K562 (cell line): ENCODE data around the gene GCDH. TPM values are rescaled to one million over a fixed set of nuclear protein-coding genes. Genes with fewer than 3 reads are reported as not detected.
A peak's percentile ranks its signal among the peaks of the same experiment; 100 is the strongest.

Experiments used
- ATF7 ChIP-seq: fragments of 450-650 bp; IDR thresholded peaks from 2 replicates; pipeline ENCODE4 v1.7.1; 2014; ENCODE audit warnings: mild to moderate bottlenecking, moderate library complexity
- CREB1 ChIP-seq, 2 experiments: sonication (generic) in 1 of 2; formaldehyde crosslinking in 1 of 2; IDR thresholded peaks; 2 replicates each; pipeline versions ENCODE4 v1.6.1 to v1.8.0; 2012 to 2022; ENCODE audit warnings: inconsistent platforms in 1 of 2, mild to moderate bottlenecking in 1 of 2, missing genetic modification reagents in 1 of 2, moderate library complexity in 1 of 2
- CREM ChIP-seq: IDR thresholded peaks from 2 replicates; pipeline ENCODE4 v1.6.1; 2014; ENCODE audit warnings: antibody characterized with exemption, low read depth
- DDX20 ChIP-seq: fragments of 450-650 bp; IDR thresholded peaks from 2 replicates; pipeline ENCODE4 v1.6.1; 2016; ENCODE audit warnings: missing genetic modification characterization, low read depth, mild to moderate bottlenecking, missing compliant biosample characterization, moderate library complexity
- GABPB1 ChIP-seq: sonication (generic); formaldehyde crosslinking; IDR thresholded peaks from 2 replicates; pipeline ENCODE4 v1.8.0; 2022; ENCODE audit warnings: mild to moderate bottlenecking, missing genetic modification reagents
- JUND ChIP-seq, 2 experiments: IDR thresholded peaks; 2 replicates in 1 of 2; 3 replicates in 1 of 2; pipeline ENCODE4 v1.6.1; 2011; ENCODE audit warnings: borderline replicate concordance in 2 of 2, low read depth in 2 of 2, low read length in 2 of 2, improper control_type of control experiment in 1 of 2, missing biosample characterization in 1 of 2, missing genetic modification characterization in 1 of 2, missing genetic modification reagents in 1 of 2
- MCM2 ChIP-seq: fragments of 450-650 bp; IDR thresholded peaks from 2 replicates; pipeline ENCODE4 v1.6.1; 2017; ENCODE audit warnings: low read depth, mild to moderate bottlenecking
- MEIS2 ChIP-seq: fragments of 450-650 bp; IDR thresholded peaks from 2 replicates; pipeline ENCODE4 v1.6.1; 2014; ENCODE audit warnings: mild to moderate bottlenecking; ENCODE audit not compliant: partially characterized antibody
- NFYB ChIP-seq: IDR thresholded peaks from 2 replicates; pipeline ENCODE4 v1.6.1; 2011; ENCODE audit warnings: mild to moderate bottlenecking, moderate library complexity; ENCODE audit not compliant: insufficient read length; ENCODE audit errors: extremely low read depth
- POLR3G ChIP-seq: IDR thresholded peaks from 2 replicates; pipeline ENCODE4 v1.6.1; 2011; ENCODE audit not compliant: insufficient read length, insufficient replicate concordance; ENCODE audit errors: extremely low read depth
- RBM22 ChIP-seq: fragments of 200-400 bp; formaldehyde crosslinking; IDR thresholded peaks from 2 replicates; pipeline ENCODE4 v1.6.1; 2018; ENCODE audit warnings: low read length, low read depth; ENCODE audit not compliant: poor library complexity, severe bottlenecking
- SFPQ ChIP-seq: fragments of 200-400 bp; formaldehyde crosslinking; IDR thresholded peaks from 2 replicates; pipeline ENCODE4 v1.6.1; 2017; ENCODE audit warnings: mild to moderate bottlenecking, low read depth, low read length, moderate library complexity
- SP1 ChIP-seq: sonication (generic); formaldehyde crosslinking; IDR thresholded peaks from 2 replicates; pipeline ENCODE4 v1.8.1; 2022; ENCODE audit warnings: mild to moderate bottlenecking, missing genetic modification reagents
- TRIM24 ChIP-seq, 2 experiments: fragments of 450-650 bp; IDR thresholded peaks; 2 replicates each; pipeline ENCODE4 v1.6.1; 2016
- U2AF2 ChIP-seq: fragments of 200-400 bp; formaldehyde crosslinking; optimal IDR thresholded peaks from 2 replicates; pipeline ENCODE3; 2017; ENCODE audit warnings: low read depth, mild to moderate bottlenecking, low read length
- VEZF1 ChIP-seq: fragments of 200-800 bp; sonication (Bioruptor generic); IDR thresholded peaks from 2 replicates; pipeline ENCODE4 v1.6.1; 2017; ENCODE audit warnings: missing genetic modification characterization, missing compliant biosample characterization
- ZKSCAN1 ChIP-seq: fragments of 150-350 bp; IDR thresholded peaks from 2 replicates; pipeline ENCODE4 v1.6.1; 2016; ENCODE audit warnings: low read depth, low read length
- ZNF24 ChIP-seq: fragments of 450-650 bp; IDR thresholded peaks from 2 replicates; pipeline ENCODE4 v1.6.1; 2016
- polyA plus RNA-seq, 8 experiments: library from polyadenylated mRNA; depleted of rRNA in 4 of 8; stranded (reverse) in 5 of 8; unstranded in 3 of 8; fragments of >200 nt; fragmentation: Nextera tagmentation in 2 of 8; fragmentation: Illumina TruSeq in 1 of 8; extraction: Ambion mirVana in 2 of 8; extraction: Trizol in 1 of 8; gene quantifications; 2 replicates each; pipeline versions ENCODE4 v1.2.1 to v1.2.3, GENCODE V29; 2011 to 2014; ENCODE audit warnings: inconsistent platforms in 1 of 8, missing spikeins in 1 of 8
- total RNA-seq, 7 experiments: library from RNA; depleted of rRNA in 6 of 7; stranded (reverse); fragments of >200 nt in 6 of 7; fragmentation: Illumina TruSeq in 2 of 7; extraction: Trizol in 2 of 7; gene quantifications; 2 replicates each; pipeline versions ENCODE4 v1.2.1 to v1.2.3, GENCODE V29; 2011 to 2021; ENCODE audit warnings: low replicate concordance in 1 of 7
- TF ChIP-seq, protein P1 (sequence below): fragments of 450-650 bp; IDR thresholded peaks from 2 replicates; pipeline ENCODE4 v1.6.1; 2018; ENCODE audit not compliant: partially characterized antibody

The GCDH gene
- total and polyA plus RNA-seq, 9 of the 15 experiments (the other 6 are each of a cell fraction or from before 2014, with no cell fraction given) = 2.9 to 50.8 (median 19.1) TPM

GRCh38 chr19:12847159-12848139 is 43.5 kb upstream of the GCDH start (continued):
- peak; percentile 78 for TF ChIP-seq JUND (IDR thresholded peaks at IDR 0.05; ENCODE audit: borderline replicate concordance, low read depth, low read length)
- TF ChIP-seq JUND (tag; IDR thresholded peaks at IDR 0.05; ENCODE audit: borderline replicate concordance, low read depth, low read length) = no peak
- peak; percentile 52 for TF ChIP-seq RBM22
- TF ChIP-seq ZKSCAN1 = peak; percentile 17; the same call in 1 of the 2 replicates
- TF ChIP-seq VEZF1 (CRISPR knock-in tag) = peak; percentile 87
- no peak for TF ChIP-seq SFPQ
- peak; percentile 93 for TF ChIP-seq ZNF24
- TF ChIP-seq POLR3G = no peak
- TF ChIP-seq, protein P1, sequence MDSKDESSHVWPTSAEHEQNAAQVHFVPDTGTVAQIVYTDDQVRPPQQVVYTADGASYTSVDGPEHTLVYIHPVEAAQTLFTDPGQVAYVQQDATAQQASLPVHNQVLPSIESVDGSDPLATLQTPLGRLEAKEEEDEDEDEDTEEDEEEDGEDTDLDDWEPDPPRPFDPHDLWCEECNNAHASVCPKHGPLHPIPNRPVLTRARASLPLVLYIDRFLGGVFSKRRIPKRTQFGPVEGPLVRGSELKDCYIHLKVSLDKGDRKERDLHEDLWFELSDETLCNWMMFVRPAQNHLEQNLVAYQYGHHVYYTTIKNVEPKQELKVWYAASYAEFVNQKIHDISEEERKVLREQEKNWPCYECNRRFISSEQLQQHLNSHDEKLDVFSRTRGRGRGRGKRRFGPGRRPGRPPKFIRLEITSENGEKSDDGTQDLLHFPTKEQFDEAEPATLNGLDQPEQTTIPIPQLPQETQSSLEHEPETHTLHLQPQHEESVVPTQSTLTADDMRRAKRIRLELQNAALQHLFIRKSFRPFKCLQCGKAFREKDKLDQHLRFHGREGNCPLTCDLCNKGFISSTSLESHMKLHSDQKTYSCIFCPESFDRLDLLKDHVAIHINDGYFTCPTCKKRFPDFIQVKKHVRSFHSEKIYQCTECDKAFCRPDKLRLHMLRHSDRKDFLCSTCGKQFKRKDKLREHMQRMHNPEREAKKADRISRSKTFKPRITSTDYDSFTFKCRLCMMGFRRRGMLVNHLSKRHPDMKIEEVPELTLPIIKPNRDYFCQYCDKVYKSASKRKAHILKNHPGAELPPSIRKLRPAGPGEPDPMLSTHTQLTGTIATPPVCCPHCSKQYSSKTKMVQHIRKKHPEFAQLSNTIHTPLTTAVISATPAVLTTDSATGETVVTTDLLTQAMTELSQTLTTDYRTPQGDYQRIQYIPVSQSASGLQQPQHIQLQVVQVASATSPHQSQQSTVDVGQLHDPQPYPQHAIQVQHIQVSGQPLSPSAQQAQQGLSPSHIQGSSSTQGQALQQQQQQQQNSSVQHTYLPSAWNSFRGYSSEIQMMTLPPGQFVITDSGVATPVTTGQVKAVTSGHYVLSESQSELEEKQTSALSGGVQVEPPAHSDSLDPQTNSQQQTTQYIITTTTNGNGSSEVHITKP = peak; percentile 21
- peak in 1 of 2 experiments; percentile 20; a peak in 1 of 4 replicates for TF ChIP-seq TRIM24 (IDR thresholded peaks at IDR 0.05)
- TF ChIP-seq DDX20 (tag) = no peak
- peak; percentile 49 for TF ChIP-seq MEIS2
- TF ChIP-seq GABPB1 (CRISPR knock-in tag) = peak; percentile 78
- no peak for TF ChIP-seq CREB1 (IDR thresholded peaks at IDR 0.05)
- no peak; the same call in 1 of the 2 replicates for TF ChIP-seq CREB1 (CRISPR knock-in tag; IDR thresholded peaks at IDR 0.05)
- TF ChIP-seq NFYB = no peak
- peak; percentile 71 for TF ChIP-seq ATF7
- TF ChIP-seq MCM2 = no peak
- TF ChIP-seq U2AF2 = no peak
- TF ChIP-seq SP1 = peak; percentile 65
- TF ChIP-seq CREM = peak; percentile 70
